GM18499 (cell line): Measurements from ENCODE around the gene OR9A2.

Source experiments
- ATAC-seq: cut with Tn5 transposase; IDR thresholded peaks from one replicate; pipeline ENCODE4 v1.9.1; 2021; ENCODE audit warnings: moderate number of reproducible peaks; ENCODE audit not compliant: insufficient read depth, unreplicated experiment

Gene OR9A2

GRCh38 chr7:143027032-143027431 is at the start of gene OR9A2:
OR9A2 (minus strand) TSS chr7:143027132; CDS start chr7:143027132, 0 bp downstream.
- ATAC-seq = no peak

- ATAC-seq = no peak
Measured at GRCh38 chr7:143074141-143074540, 47.2 kb upstream of the OR9A2 start.

GRCh38 chr7:143073556-143073955 is 46.6 kb upstream of the OR9A2 start:
- ATAC-seq = no peak

GRCh38 chr7:143069912-143070500 is 43.1 kb upstream of the OR9A2 start:
- no peak for ATAC-seq

- no peak for ATAC-seq
Measured at GRCh38 chr7:143068446-143068845, 41.5 kb upstream of the OR9A2 start.

GRCh38 chr7:143063741-143064140 is 36.8 kb upstream of the OR9A2 start:
- no peak for ATAC-seq

- ATAC-seq = no peak
Measured at GRCh38 chr7:143055754-143056153, 28.8 kb upstream of the OR9A2 start.

GRCh38 chr7:143054621-143055020 is 27.7 kb upstream of the OR9A2 start:
- ATAC-seq = no peak

- no peak for ATAC-seq
Measured at GRCh38 chr7:143052041-143052440, 25.1 kb upstream of the OR9A2 start, which contains the start of gene OR6V1. OR6V1 (plus strand) TSS chr7:143052341; CDS start chr7:143052341, 0 bp downstream.

GRCh38 chr7:143050931-143051330 is 24.0 kb upstream of the OR9A2 start:
- ATAC-seq = no peak

GRCh38 chr7:143049362-143049761 is 22.4 kb upstream of the OR9A2 start:
- ATAC-seq = no peak

- ATAC-seq = no peak
Measured at GRCh38 chr7:143048827-143049226, 21.9 kb upstream of the OR9A2 start.

- no peak for ATAC-seq
Measured at GRCh38 chr7:143047326-143047725, 20.4 kb upstream of the OR9A2 start.

- no peak for ATAC-seq
Measured at GRCh38 chr7:143046426-143046851, 19.5 kb upstream of the OR9A2 start.

- no peak for ATAC-seq
Measured at GRCh38 chr7:143043391-143043790, 16.5 kb upstream of the OR9A2 start.

GRCh38 chr7:143042790-143043271 is 15.9 kb upstream of the OR9A2 start:
- ATAC-seq = no peak

GRCh38 chr7:143042159-143042789 is 15.3 kb upstream of the OR9A2 start:
- no peak for ATAC-seq

- ATAC-seq = no peak
Measured at GRCh38 chr7:143041346-143041745, 14.4 kb upstream of the OR9A2 start.

- ATAC-seq = no peak
Measured at GRCh38 chr7:143040209-143040715, 13.3 kb upstream of the OR9A2 start.

GRCh38 chr7:143038635-143039034 is 11.7 kb upstream of the OR9A2 start:
- ATAC-seq = no peak

- no peak for ATAC-seq
Measured at GRCh38 chr7:143027683-143028082, 751 bp upstream of the OR9A2 start.

GRCh38 chr7:143025371-143025770 is 1.6 kb downstream of the OR9A2 start:
- ATAC-seq = no peak
